Neural cell (in vitro differentiated cells): Measurements from ENCODE around the gene GON4L. TPM values are rescaled to one million over a fixed set of nuclear protein-coding genes. Genes with fewer than 3 reads are reported as not detected.

Experiments used
- H2AFZ ChIP-seq: fragments of 200-600, 300-800 bp; sonication (generic), shearing (Covaris generic); 2 replicates; pipeline ENCODE4 v1.6.0; 2014; ENCODE audit warnings: low read depth, mild to moderate bottlenecking, antibody characterized with exemption, low read length, moderate library complexity
- H3F3A ChIP-seq: fragments of 200-600 bp; shearing (Covaris generic); 2 replicates; pipeline ENCODE4 v1.6.1; 2016; ENCODE audit warnings: mild to moderate bottlenecking, moderate library complexity, mixed read lengths, antibody characterized with exemption, low read length; ENCODE audit not compliant: insufficient read depth, poor library complexity, severe bottlenecking
- H3K27ac ChIP-seq: fragments of 200-600, 300-800 bp; sonication (generic), shearing (Covaris generic); 2 replicates; pipeline ENCODE4 v1.5.1; 2014; ENCODE audit warnings: mild to moderate bottlenecking, low read length, moderate library complexity
- H3K27me3 ChIP-seq: fragments of 300-800, 200-600 bp; sonication (generic), shearing (Covaris generic); 2 replicates; pipeline ENCODE4 v1.6.0; 2014; ENCODE audit warnings: mild to moderate bottlenecking, low read depth, low read length, moderate library complexity; ENCODE audit not compliant: insufficient read depth
- H3K36me3 ChIP-seq: fragments of 300-800, 200-600 bp; sonication (generic), shearing (Covaris generic); 2 replicates; pipeline ENCODE4 v1.5.1; 2014; ENCODE audit warnings: mild to moderate bottlenecking, antibody characterized with exemption, low read length, moderate library complexity; ENCODE audit not compliant: insufficient read depth
- H3K4me2 ChIP-seq: fragments of 300-800, 200-600 bp; sonication (generic), shearing (Covaris generic); 2 replicates; pipeline ENCODE4 v1.6.0; 2014; ENCODE audit warnings: mild to moderate bottlenecking, low read length
- H3K4me3 ChIP-seq: fragments of 300-800, 200-600 bp; sonication (generic), shearing (Covaris generic); 2 replicates; pipeline ENCODE4 v1.5.1; 2014; ENCODE audit warnings: mild to moderate bottlenecking, low read length, moderate library complexity
- H3K79me2 ChIP-seq: fragments of 200-600 bp; shearing (Covaris generic); replicated peaks from 2 replicates; pipeline ENCODE4 v1.6.0; 2014; ENCODE audit warnings: mild to moderate bottlenecking, low read length, moderate library complexity; ENCODE audit not compliant: insufficient read depth
- H3K9ac ChIP-seq: fragments of 300-800, 200-600 bp; sonication (generic), shearing (Covaris generic); 2 replicates; pipeline ENCODE4 v1.6.1; 2016; ENCODE audit warnings: mild to moderate bottlenecking, low read length, mixed read lengths
- H3K9me2 ChIP-seq: fragments of 200-600 bp; shearing (Covaris generic); 2 replicates; pipeline ENCODE4 v1.6.1; 2016; ENCODE audit warnings: mild to moderate bottlenecking, low read length, mixed read lengths; ENCODE audit not compliant: insufficient read depth
- H3K9me3 ChIP-seq: fragments of 200-600, 300-800 bp; sonication (generic), shearing (Covaris generic); 2 replicates; pipeline ENCODE4 v1.6.1; 2016; ENCODE audit warnings: mild to moderate bottlenecking, mixed run types, low read length, moderate library complexity, mixed read lengths
- H4K20me1 ChIP-seq: fragments of 200-600 bp; shearing (Covaris generic); 2 replicates; pipeline ENCODE4 v1.6.1; 2016; ENCODE audit warnings: mild to moderate bottlenecking, mixed run types; ENCODE audit not compliant: insufficient read depth
- EP300 ChIP-seq: fragments of 450-650 bp; conservative IDR thresholded peaks from 2 replicates; pipeline ENCODE4 v1.6.1; 2014; ENCODE audit warnings: antibody characterized with exemption, mild to moderate bottlenecking, moderate library complexity; ENCODE audit not compliant: poor library complexity, severe bottlenecking
- EZH2 ChIP-seq: fragments of 200-600, 300-800 bp; shearing (Covaris generic), sonication (generic); IDR thresholded peaks from 2 replicates; pipeline ENCODE4 v1.6.1; 2014; ENCODE audit warnings: antibody characterized with exemption, low read length, borderline replicate concordance, mild to moderate bottlenecking; ENCODE audit not compliant: insufficient read depth, poor library complexity, severe bottlenecking
- MXI1 ChIP-seq: fragments of 450-650 bp; conservative IDR thresholded peaks from 2 replicates; pipeline ENCODE4 v1.6.1; 2014; ENCODE audit warnings: antibody characterized with exemption, mild to moderate bottlenecking; ENCODE audit not compliant: poor library complexity, severe bottlenecking
- POLR2AphosphoS5 ChIP-seq: IDR thresholded peaks from 2 replicates; pipeline ENCODE4 v1.6.1; 2012
- RAD21 ChIP-seq: fragments of 450-650 bp; conservative IDR thresholded peaks from 2 replicates; pipeline ENCODE4 v1.6.1; 2014; ENCODE audit warnings: antibody characterized with exemption, mild to moderate bottlenecking, moderate library complexity
- SMC3 ChIP-seq: fragments of 450-650 bp; conservative IDR thresholded peaks from 2 replicates; pipeline ENCODE4 v1.6.1; 2014; ENCODE audit warnings: antibody characterized with exemption, mild to moderate bottlenecking, moderate library complexity; ENCODE audit not compliant: poor library complexity
- polyA plus RNA-seq: library from polyadenylated mRNA; depleted of rRNA; stranded (reverse); fragments of >200 nt; gene quantifications from 2 replicates; pipeline ENCODE4 v1.2.3, GENCODE V29; 2014
- TF ChIP-seq, protein P1 (sequence below): fragments of 450-650 bp; IDR thresholded peaks from 2 replicates; pipeline ENCODE4 v1.5.1; 2014; ENCODE audit warnings: antibody characterized with exemption, mild to moderate bottlenecking, moderate library complexity; ENCODE audit not compliant: poor library complexity, severe bottlenecking
- TF ChIP-seq, protein P2 (sequence below): IDR thresholded peaks from 2 replicates; pipeline ENCODE4 v1.6.1; 2012; ENCODE audit warnings: borderline replicate concordance

GON4L gene
- polyA plus RNA-seq, 1 donor from 2014 or later, result 30.2 TPM

- H3K4me3 ChIP-seq, result peak overlapping the region; percentile 78
These were observed 4.9 kb upstream of the GON4L start for GRCh38 chr1:155861896-155862295.

GRCh38 chr1:155860970-155861510 is 4.0 kb upstream of the GON4L start:
- Histone ChIP-seq H3K9ac (peak overlapping the region; percentile 100), H3K79me2 (peaks cover 84% of the 10 kb centered on the region), H3K27ac (peak overlapping the region; percentile 99)

More at GRCh38 chr1:155861896-155862295, 4.9 kb upstream of the GON4L start:
- H4K20me1 ChIP-seq, result no peaks in the 10 kb centered on the region
- H3K4me2 ChIP-seq, result peak overlapping the region; percentile 100
- H3K36me3 ChIP-seq, result no peaks in the 10 kb centered on the region
- no peaks in the 10 kb centered on the region for H3K9me2 ChIP-seq
- H3K27me3 ChIP-seq, result no peaks in the 10 kb centered on the region
- no peak overlapping the region for H2AFZ ChIP-seq
- H3K79me2 ChIP-seq, result peaks cover 82% of the 10 kb centered on the region
- peak overlapping the region; percentile 99 for H3K27ac ChIP-seq
- peak overlapping the region; percentile 100 for H3K9ac ChIP-seq
- TF ChIP-seq, protein P1, sequence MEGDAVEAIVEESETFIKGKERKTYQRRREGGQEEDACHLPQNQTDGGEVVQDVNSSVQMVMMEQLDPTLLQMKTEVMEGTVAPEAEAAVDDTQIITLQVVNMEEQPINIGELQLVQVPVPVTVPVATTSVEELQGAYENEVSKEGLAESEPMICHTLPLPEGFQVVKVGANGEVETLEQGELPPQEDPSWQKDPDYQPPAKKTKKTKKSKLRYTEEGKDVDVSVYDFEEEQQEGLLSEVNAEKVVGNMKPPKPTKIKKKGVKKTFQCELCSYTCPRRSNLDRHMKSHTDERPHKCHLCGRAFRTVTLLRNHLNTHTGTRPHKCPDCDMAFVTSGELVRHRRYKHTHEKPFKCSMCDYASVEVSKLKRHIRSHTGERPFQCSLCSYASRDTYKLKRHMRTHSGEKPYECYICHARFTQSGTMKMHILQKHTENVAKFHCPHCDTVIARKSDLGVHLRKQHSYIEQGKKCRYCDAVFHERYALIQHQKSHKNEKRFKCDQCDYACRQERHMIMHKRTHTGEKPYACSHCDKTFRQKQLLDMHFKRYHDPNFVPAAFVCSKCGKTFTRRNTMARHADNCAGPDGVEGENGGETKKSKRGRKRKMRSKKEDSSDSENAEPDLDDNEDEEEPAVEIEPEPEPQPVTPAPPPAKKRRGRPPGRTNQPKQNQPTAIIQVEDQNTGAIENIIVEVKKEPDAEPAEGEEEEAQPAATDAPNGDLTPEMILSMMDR, result no peak
- TF ChIP-seq RAD21, result no peak
- no peak for TF ChIP-seq MXI1
- no peak for TF ChIP-seq SMC3
- TF ChIP-seq EP300, result no peak
- TF ChIP-seq POLR2AphosphoS5, result no peak
- no peak for TF ChIP-seq EZH2
- no peaks in the 10 kb centered on the region for H3K9me3 ChIP-seq
- peaks cover 8% of the 10 kb centered on the region for H3F3A ChIP-seq

More at GRCh38 chr1:155860970-155861510, 4.0 kb upstream of the GON4L start:
- Histone ChIP-seq H3K27me3 (no peaks in the 10 kb centered on the region), H3K4me2 (peak overlapping the region; percentile 100), H3K4me3 (peak overlapping the region; percentile 78), H3K36me3 (no peaks in the 10 kb centered on the region), H3F3A (peaks cover 8% of the 10 kb centered on the region), H3K9me3 (no peaks in the 10 kb centered on the region), H2AFZ (peak overlapping the region; percentile 74), H3K9me2 (no peaks in the 10 kb centered on the region), H4K20me1 (no peaks in the 10 kb centered on the region)
- no peak for TF ChIP-seq POLR2AphosphoS5
- TF ChIP-seq, protein P2, sequence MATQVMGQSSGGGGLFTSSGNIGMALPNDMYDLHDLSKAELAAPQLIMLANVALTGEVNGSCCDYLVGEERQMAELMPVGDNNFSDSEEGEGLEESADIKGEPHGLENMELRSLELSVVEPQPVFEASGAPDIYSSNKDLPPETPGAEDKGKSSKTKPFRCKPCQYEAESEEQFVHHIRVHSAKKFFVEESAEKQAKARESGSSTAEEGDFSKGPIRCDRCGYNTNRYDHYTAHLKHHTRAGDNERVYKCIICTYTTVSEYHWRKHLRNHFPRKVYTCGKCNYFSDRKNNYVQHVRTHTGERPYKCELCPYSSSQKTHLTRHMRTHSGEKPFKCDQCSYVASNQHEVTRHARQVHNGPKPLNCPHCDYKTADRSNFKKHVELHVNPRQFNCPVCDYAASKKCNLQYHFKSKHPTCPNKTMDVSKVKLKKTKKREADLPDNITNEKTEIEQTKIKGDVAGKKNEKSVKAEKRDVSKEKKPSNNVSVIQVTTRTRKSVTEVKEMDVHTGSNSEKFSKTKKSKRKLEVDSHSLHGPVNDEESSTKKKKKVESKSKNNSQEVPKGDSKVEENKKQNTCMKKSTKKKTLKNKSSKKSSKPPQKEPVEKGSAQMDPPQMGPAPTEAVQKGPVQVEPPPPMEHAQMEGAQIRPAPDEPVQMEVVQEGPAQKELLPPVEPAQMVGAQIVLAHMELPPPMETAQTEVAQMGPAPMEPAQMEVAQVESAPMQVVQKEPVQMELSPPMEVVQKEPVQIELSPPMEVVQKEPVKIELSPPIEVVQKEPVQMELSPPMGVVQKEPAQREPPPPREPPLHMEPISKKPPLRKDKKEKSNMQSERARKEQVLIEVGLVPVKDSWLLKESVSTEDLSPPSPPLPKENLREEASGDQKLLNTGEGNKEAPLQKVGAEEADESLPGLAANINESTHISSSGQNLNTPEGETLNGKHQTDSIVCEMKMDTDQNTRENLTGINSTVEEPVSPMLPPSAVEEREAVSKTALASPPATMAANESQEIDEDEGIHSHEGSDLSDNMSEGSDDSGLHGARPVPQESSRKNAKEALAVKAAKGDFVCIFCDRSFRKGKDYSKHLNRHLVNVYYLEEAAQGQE, result no peak
- TF ChIP-seq, protein P1, result no peak
- no peak for TF ChIP-seq EP300
- TF ChIP-seq MXI1, result no peak
- no peak for TF ChIP-seq SMC3
- TF ChIP-seq EZH2, result no peak
